ENCODE measurements around the gene SEPTIN2.

DNA sequence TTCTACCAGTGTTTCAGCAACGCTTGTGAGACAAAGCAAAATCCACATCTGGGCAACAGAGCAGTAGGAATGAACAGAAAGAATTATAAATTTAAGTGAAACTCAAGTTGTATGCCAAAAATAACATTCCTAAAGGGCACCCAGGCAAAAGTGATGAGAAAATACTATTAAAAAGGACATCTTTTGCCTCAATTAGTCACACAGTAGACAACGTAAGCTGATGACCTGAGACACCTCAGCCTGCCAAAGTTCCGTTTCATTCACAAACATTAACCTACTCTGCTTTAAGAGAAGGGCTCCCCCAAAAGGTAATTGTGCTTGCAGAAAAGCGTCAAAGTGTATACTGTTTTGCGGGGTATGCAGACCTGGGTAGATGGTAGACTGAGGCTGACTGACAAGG lies 7.5 kb upstream of the SEPTIN2 start:
- TF ChIP-seq, protein P1, sequence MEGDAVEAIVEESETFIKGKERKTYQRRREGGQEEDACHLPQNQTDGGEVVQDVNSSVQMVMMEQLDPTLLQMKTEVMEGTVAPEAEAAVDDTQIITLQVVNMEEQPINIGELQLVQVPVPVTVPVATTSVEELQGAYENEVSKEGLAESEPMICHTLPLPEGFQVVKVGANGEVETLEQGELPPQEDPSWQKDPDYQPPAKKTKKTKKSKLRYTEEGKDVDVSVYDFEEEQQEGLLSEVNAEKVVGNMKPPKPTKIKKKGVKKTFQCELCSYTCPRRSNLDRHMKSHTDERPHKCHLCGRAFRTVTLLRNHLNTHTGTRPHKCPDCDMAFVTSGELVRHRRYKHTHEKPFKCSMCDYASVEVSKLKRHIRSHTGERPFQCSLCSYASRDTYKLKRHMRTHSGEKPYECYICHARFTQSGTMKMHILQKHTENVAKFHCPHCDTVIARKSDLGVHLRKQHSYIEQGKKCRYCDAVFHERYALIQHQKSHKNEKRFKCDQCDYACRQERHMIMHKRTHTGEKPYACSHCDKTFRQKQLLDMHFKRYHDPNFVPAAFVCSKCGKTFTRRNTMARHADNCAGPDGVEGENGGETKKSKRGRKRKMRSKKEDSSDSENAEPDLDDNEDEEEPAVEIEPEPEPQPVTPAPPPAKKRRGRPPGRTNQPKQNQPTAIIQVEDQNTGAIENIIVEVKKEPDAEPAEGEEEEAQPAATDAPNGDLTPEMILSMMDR (IDR thresholded peaks at IDR 0.05) = no peak
- TF ChIP-seq POLR2A (IDR thresholded peaks at IDR 0.05) = no peak
